ENCODE data around the gene ZBTB16.

The ZBTB16 gene

GRCh38 chr11:114091516-114092397 is 32.2 kb downstream of the ZBTB16 start:
- TF ChIP-seq CTCF (conservative IDR thresholded peaks at IDR 0.05; ENCODE audit: low read depth, low read length): no peak
- H3K4me3 ChIP-seq (ENCODE audit: low read depth, low read length): no peak overlapping the region
- no peak for DNase-seq (ENCODE audit: low read depth)

GRCh38 chr11:114092478-114092877 is 33.0 kb downstream of the ZBTB16 start:
- no peak overlapping the region for H3K4me3 ChIP-seq (ENCODE audit: low read depth, low read length)
- TF ChIP-seq CTCF (conservative IDR thresholded peaks at IDR 0.05; ENCODE audit: low read depth, low read length): no peak
- DNase-seq (ENCODE audit: low read depth): no peak

- no peak overlapping the region for H3K4me3 ChIP-seq (ENCODE audit: low read depth, low read length)
- TF ChIP-seq CTCF (conservative IDR thresholded peaks at IDR 0.05; ENCODE audit: low read depth, low read length): no peak
- DNase-seq (ENCODE audit: low read depth): no peak
These were observed 33.4 kb downstream of the ZBTB16 start for GRCh38 chr11:114092953-114093352.

GRCh38 chr11:114094516-114094915 is 35.0 kb downstream of the ZBTB16 start:
- TF ChIP-seq CTCF (conservative IDR thresholded peaks at IDR 0.05; ENCODE audit: low read depth, low read length): no peak
- H3K4me3 ChIP-seq (ENCODE audit: low read depth, low read length): no peak overlapping the region
- DNase-seq (ENCODE audit: low read depth): no peak

GRCh38 chr11:114095899-114096298 is 36.4 kb downstream of the ZBTB16 start:
- TF ChIP-seq CTCF (conservative IDR thresholded peaks at IDR 0.05; ENCODE audit: low read depth, low read length): no peak
- peak; percentile 41 for DNase-seq (ENCODE audit: low read depth)
- H3K4me3 ChIP-seq (ENCODE audit: low read depth, low read length): no peak overlapping the region

GRCh38 chr11:114097832-114098231 is 38.3 kb downstream of the ZBTB16 start:
- DNase-seq (ENCODE audit: low read depth): no peak
- no peak for TF ChIP-seq CTCF (conservative IDR thresholded peaks at IDR 0.05; ENCODE audit: low read depth, low read length)
- no peak overlapping the region for H3K4me3 ChIP-seq (ENCODE audit: low read depth, low read length)

GRCh38 chr11:114098927-114099326 is 39.4 kb downstream of the ZBTB16 start:
- DNase-seq (ENCODE audit: low read depth): peak; percentile 54
- no peak overlapping the region for H3K4me3 ChIP-seq (ENCODE audit: low read depth, low read length)
- TF ChIP-seq CTCF (conservative IDR thresholded peaks at IDR 0.05; ENCODE audit: low read depth, low read length): no peak
